ENCODE results near the gene VPS13A.

DNA sequence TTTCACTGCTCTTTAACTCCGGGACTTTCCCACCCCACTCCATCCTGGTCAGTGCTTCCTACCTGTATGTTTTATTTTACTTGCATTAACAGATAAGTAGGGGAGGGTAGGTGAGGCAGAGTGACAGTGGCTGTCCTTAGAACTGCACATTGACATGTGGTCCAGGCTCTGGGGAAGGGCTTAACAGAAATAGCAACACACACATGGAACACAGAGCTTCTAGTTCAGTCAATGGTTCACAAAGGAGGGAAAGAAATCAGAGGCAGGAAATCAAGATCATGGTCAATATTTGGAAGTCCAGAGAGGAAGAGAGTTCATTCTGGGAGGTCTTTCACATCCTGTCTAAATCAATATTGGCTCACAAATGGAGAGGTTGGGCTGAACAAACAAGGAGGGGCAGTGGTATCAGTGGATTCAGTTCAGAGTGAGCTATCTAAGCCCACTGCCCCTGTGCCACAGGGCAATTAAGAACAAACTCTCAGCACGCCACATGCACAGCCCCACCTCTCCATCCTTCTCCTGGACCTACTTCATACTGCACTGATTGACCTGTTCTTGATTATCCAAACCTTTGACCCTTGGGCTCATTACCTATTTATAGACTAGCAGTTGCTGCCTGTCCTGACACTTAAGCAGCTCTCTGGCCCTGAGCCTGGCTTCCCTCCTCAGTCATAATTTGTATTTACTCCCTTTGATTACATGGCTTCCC lies 6.2 kb upstream of the VPS13A start:
- TF ChIP-seq POLR2AphosphoS5 (IDR thresholded peaks at IDR 0.05) (no peak), SMC3 (conservative IDR thresholded peaks at IDR 0.05; ENCODE audit: poor library complexity) (no peak), RAD21 (conservative IDR thresholded peaks at IDR 0.05) (no peak), TAF1 (IDR thresholded peaks at IDR 0.05; ENCODE audit: low read depth) (no peak), EZH2 (IDR thresholded peaks at IDR 0.05; ENCODE audit: borderline replicate concordance, insufficient read depth, low read length, poor library complexity, severe bottlenecking) (no peak), EP300 (conservative IDR thresholded peaks at IDR 0.05; ENCODE audit: poor library complexity, severe bottlenecking) (no peak)
- TF ChIP-seq, protein P1, sequence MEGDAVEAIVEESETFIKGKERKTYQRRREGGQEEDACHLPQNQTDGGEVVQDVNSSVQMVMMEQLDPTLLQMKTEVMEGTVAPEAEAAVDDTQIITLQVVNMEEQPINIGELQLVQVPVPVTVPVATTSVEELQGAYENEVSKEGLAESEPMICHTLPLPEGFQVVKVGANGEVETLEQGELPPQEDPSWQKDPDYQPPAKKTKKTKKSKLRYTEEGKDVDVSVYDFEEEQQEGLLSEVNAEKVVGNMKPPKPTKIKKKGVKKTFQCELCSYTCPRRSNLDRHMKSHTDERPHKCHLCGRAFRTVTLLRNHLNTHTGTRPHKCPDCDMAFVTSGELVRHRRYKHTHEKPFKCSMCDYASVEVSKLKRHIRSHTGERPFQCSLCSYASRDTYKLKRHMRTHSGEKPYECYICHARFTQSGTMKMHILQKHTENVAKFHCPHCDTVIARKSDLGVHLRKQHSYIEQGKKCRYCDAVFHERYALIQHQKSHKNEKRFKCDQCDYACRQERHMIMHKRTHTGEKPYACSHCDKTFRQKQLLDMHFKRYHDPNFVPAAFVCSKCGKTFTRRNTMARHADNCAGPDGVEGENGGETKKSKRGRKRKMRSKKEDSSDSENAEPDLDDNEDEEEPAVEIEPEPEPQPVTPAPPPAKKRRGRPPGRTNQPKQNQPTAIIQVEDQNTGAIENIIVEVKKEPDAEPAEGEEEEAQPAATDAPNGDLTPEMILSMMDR (IDR thresholded peaks at IDR 0.05; ENCODE audit: poor library complexity, severe bottlenecking), result no peak
- TF ChIP-seq, protein P2, sequence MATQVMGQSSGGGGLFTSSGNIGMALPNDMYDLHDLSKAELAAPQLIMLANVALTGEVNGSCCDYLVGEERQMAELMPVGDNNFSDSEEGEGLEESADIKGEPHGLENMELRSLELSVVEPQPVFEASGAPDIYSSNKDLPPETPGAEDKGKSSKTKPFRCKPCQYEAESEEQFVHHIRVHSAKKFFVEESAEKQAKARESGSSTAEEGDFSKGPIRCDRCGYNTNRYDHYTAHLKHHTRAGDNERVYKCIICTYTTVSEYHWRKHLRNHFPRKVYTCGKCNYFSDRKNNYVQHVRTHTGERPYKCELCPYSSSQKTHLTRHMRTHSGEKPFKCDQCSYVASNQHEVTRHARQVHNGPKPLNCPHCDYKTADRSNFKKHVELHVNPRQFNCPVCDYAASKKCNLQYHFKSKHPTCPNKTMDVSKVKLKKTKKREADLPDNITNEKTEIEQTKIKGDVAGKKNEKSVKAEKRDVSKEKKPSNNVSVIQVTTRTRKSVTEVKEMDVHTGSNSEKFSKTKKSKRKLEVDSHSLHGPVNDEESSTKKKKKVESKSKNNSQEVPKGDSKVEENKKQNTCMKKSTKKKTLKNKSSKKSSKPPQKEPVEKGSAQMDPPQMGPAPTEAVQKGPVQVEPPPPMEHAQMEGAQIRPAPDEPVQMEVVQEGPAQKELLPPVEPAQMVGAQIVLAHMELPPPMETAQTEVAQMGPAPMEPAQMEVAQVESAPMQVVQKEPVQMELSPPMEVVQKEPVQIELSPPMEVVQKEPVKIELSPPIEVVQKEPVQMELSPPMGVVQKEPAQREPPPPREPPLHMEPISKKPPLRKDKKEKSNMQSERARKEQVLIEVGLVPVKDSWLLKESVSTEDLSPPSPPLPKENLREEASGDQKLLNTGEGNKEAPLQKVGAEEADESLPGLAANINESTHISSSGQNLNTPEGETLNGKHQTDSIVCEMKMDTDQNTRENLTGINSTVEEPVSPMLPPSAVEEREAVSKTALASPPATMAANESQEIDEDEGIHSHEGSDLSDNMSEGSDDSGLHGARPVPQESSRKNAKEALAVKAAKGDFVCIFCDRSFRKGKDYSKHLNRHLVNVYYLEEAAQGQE (IDR thresholded peaks at IDR 0.05; ENCODE audit: borderline replicate concordance), result no peak

Measured in neural cell (in vitro differentiated cells).